Astrocyte (in vitro differentiated cells and primary cell): ENCODE measurements around the gene METTL22.

Source experiments
- CTCF ChIP-seq: IDR thresholded peaks from 2 replicates; pipeline ENCODE4 v1.5.1; 2011; ENCODE audit warnings: low read depth, mild to moderate bottlenecking, inconsistent platforms, low read length, moderate library complexity; ENCODE audit not compliant: insufficient read depth
- EZH2 ChIP-seq: IDR thresholded peaks from 2 replicates; pipeline ENCODE4 v1.6.1; 2012; ENCODE audit warnings: mild to moderate bottlenecking, low read length, inconsistent platforms; ENCODE audit not compliant: insufficient read depth

GRCh38 chr16:8628981-8629725, 7.7 kb downstream of the METTL22 start:
- TF ChIP-seq EZH2 (no peak), CTCF (no peak)
